Renal pelvis (tissue), 12 donors: ENCODE measurements around the gene PRAME. TPM values are rescaled to one million over a fixed set of nuclear protein-coding genes. Genes with fewer than 3 reads are reported as not detected.
"Not testable (repeated sequence)": the region's sequence is repeated elsewhere in the genome, so short reads cannot be mapped to it uniquely, and the experiment has no call there.

Experiments
- DNase-seq: peaks from one replicate; pipeline ENCODE4 v3.0.0-alpha.2; 2013
- long read RNA-seq, 16 experiments: transcript quantifications; one replicate each; lab custom pipeline, GENCODE V29; 2026
- polyA plus RNA-seq, 3 donors: library from polyadenylated mRNA; unstranded; fragments of 120-200 nt; gene quantifications; one replicate each; pipeline ENCODE4 v1.2.1, GENCODE V29; 2013; ENCODE audit not compliant: insufficient read length in 3 of 3

Gene PRAME, protein sequence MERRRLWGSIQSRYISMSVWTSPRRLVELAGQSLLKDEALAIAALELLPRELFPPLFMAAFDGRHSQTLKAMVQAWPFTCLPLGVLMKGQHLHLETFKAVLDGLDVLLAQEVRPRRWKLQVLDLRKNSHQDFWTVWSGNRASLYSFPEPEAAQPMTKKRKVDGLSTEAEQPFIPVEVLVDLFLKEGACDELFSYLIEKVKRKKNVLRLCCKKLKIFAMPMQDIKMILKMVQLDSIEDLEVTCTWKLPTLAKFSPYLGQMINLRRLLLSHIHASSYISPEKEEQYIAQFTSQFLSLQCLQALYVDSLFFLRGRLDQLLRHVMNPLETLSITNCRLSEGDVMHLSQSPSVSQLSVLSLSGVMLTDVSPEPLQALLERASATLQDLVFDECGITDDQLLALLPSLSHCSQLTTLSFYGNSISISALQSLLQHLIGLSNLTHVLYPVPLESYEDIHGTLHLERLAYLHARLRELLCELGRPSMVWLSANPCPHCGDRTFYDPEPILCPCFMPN
- polyA plus RNA-seq = 1 to 10 TPM in 1 of 3 donors, under 1 TPM in 2; 0.90 to 1.6 (median 0.94) TPM
- long read RNA-seq, donor 1, partial matches to known transcripts = 0 of 1 reads
- long read RNA-seq, donor 1, other reads (novel, unspliced or antisense) = 0 of 1 reads
- long read RNA-seq, donor 2 = 0 reads
- long read RNA-seq, donor 3 = 0 reads
- long read RNA-seq, donor 4 = 0 reads
- long read RNA-seq, donor 5 = 0 reads
- long read RNA-seq, donor 6 = 0 reads
- long read RNA-seq, donor 7 = 0 reads
- long read RNA-seq, donor 8 = 0 reads
- long read RNA-seq, donor 9, partial matches to known transcripts = 0 of 1 reads
- long read RNA-seq, donor 9, other reads (novel, unspliced or antisense) = 0 of 1 reads
- long read RNA-seq, donor 10, partial matches to known transcripts = 0 of 1 reads
- long read RNA-seq, donor 10, other reads (novel, unspliced or antisense) = 0 of 1 reads
- long read RNA-seq, donor 11, partial matches to known transcripts = 0 of 1 reads
- long read RNA-seq, donor 11, other reads (novel, unspliced or antisense) = 0 of 1 reads
- long read RNA-seq, donor 12, partial matches to known transcripts = 0 of 1 reads
- long read RNA-seq, donor 12, other reads (novel, unspliced or antisense) = 0 of 1 reads
- long read RNA-seq, donor 13 = 0 reads
- long read RNA-seq, donor 14 = 0 reads
- long read RNA-seq, donor 15 = 0 reads
- long read RNA-seq, donor 16, partial matches to known transcripts = 0 of 1 reads
- long read RNA-seq, donor 16, other reads (novel, unspliced or antisense) = 0 of 1 reads

DNA sequence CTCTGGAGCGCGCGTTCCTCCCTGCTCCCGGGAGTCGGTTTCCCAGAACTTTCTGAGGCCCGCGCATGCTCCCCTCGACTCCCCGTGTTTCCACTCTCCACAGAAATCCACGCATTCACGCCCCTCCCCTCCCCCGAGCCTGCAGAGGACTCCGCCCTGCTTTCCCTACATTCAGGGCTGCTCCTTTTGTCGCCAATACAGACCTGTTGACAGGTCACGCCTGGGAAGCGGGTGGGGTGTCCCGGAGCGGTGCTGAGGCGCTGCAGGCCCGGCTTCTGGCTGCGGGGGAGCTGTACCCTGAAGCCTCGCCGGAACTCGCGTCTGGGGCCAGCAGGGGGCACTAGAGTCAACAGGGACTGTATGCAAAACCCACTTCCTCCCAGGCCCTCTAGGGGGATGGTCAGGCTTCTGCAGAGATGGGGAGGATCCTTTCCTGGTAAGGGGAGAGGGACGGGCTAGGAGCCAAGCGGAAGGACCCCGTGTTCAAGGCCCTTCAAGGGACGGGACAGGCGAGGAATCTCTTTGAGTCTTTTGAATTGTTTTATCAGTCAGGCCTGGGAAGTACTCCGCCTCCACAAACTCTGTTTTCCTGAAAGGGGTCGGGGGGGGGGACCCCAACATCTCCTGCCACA, at the start of gene PRAME:
Gene PRAME, minus strand, starts transcription at position 294 of the 632 bp plus-strand sequence. CDS start 2,433 bp downstream, outside the sequence.
- peak; percentile 48 for DNase-seq

DNA sequence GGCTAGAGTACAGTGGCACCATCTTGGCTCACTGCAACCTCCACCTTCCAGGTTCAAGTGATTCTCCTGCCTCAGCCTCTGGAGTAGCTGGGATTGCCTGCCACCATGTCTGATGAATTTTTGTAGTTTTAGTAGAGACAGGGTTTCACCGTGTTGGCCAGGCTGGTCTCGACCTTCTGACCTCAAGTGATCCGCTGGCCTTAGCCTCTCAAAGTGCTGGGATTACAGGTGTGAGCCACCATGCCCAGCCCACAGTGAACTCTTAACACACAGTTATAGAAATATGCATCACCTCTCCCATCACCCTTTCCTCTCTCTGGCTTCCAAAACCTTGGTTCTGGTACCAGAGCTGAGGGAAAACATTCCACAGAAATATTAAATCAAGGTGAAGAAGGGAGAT, 49.0 kb upstream of the PRAME start:
- not testable (repeated sequence) for DNase-seq

DNA sequence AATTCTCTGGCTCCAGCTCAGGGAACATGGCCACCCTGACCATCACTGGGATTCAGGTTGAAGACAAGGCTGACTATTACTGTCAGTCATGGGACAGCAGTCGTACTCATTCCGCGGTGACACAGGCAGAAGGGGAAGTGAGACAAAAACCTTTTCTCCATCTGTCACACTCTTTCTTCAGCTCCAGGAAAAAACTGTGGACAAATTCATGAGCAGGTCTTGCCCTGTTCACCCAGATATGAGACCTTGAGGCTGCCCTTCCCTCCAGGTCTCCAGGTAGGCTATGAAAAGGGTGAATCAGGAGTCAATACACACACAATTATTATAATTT, 46.0 kb upstream of the PRAME start:
- no peak for DNase-seq

DNA sequence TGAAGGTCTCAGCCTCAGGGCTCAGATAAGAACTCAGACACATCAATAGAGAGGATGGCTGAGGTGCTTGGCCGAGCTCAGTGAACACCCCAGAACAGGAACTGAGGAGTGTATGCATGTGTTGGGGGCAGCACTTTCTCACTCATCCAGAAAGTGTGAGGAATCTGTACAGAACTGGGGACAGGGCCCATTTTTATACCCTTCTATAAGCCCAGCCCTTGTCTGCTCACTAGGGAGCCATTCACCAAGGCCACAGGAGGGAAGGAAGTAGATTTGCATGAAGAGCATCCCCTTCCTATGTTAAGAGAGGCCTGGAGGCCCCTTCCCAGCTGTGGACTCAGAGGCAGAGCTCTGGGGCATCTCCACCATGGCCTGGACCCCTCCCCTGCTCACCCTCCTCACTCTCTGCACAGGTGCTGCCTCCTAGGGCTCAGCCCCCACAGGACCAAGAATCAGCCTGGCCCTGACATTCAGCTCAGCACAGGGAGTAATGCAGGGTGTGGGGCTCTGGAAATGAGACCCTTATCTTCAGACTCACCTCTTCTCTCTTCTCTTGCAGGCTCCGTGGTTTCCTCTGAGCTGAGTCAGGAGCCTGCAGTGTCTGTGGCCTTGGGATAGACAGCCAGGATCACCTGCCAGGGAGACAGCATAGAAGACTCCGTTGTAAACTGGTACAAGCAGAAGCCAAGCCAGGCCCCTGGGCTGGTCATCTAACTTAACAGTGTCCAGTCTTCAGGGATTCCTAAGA, 45.4 kb upstream of the PRAME start:
- DNase-seq = no peak

DNA sequence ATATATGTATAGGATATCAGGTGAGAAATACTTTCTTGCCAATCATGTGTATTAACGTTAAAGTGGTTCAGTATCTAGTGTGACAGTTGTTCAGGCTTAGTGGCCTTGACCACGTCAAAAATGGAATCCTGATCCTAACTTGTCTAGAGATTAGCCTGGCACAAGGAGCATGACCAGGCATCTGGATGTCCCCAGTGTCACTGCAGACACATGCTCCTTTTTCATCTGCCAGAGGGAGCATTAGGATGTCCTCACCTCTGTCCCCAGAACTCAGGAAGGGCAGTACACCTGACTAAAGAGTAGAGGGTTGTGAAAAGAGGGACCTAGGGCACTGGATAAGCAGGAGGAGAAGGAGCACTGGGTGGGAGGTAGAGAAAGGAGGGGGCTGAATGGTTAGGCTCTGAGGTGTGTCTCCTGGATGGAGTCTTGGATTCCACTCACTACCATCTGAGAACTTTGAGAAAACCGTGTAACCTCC, 44.4 kb upstream of the PRAME start:
- DNase-seq = no peak

DNA sequence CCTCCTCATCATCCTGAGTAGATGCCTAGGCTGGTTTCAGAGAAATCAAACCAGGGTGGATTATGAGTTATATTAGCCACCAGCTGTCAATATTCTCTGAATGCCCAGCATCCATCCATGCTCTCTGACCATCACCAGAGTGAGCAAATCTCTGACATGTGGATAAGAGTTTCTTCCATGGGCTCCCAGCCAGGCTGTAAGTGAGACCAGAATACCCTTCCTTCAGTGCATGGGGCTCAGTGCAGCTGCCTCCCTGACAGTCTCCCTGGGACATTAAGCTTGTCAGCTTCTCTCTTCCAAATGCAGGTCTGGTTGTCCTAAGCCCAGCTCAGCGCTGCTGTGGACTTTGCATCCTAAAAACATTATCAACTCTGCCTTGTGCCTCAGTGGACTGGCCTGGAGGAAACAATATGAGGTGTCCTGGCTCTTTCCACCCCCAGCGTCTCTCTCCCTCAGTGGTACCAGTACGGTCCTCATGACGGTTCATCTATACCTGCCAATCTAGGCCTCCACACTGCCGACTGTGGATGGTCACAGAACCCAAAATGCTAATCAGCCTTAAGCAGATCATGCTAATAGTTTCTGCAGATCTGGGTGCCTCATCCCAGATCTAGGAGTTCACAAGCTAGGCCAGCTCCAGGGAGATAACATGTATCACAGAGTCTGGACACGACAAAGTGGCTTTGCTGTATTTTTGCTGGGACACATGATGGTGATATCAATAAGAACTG, 41.6 kb upstream of the PRAME start:
- no peak for DNase-seq

DNA sequence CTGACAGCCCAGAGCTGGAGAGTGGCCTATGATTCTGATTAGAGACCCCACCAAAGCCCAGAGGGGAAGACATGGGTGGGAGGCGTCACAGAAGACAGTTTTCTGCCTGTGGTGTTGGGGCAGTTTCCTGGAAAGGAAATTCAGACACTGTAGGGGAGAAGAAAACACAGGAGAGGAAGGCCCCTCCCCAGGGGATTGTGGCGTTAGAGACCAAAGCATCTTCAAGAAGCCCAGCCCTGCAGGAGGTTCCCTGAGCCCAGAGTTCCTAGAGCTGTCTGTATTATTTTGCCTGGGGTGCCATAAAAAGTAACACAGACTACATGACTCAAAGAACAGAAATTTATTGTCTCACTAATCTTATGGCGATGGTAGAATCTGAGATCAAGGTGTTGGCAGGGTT, 40.2 kb upstream of the PRAME start:
- no peak for DNase-seq

DNA sequence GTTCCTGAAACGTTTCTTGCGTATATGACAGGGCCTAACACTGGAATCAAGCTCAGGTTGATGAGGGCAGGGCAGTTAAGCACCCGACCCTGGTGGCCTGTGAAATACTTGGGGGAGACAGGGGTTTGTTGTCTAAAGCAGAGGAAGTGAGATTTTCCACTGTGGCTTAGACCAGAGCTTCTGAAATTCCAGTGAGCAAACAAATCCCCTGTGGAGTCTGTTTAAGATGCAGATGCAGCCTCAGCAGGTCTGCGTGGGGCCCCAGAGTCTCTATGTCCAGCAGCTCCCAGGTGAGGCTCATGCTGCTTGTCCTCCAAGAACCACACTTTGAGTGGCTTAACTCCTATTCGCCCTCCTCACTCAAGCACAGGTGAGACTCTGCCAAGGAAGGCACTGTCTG, 39.1 kb upstream of the PRAME start:
- DNase-seq = no peak

DNA sequence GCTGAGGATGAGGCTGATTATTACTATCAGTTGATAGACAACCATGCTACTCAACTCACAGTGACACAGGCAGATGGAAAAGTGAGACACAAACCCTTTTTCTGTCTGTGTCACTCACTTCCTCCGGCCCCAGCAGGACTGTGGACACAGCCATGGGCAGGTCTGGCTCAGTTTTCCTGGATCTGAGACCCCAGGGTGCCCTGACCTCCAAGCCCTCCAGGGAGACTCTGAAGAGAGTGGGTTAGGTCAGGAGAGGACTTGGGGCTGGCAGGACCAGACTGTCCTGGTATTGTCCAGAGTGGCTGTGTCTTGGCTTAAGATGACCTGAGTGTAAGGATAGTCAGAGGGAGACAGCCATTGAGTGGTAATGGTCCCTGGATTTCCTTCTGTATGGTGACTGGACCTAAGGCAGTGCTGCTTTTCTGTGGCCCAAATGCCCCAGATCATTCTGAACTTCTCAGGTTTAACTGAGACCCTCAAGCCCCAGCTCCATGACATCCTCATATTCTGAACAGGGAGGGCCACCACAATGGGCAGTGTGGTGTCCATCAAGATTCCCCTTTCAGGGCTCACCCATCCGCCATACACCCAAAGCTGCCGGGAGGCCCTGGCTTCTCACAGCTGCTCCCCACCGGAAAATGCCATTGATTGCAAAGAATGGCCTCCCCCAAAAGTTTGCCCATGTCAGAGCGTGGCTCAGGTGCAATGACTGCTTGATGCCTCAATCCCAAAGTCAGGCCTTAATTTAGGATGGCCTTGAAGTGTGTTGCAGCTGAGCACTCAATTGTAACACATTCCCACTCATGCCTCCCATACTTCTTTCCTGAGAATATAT, 36.2 kb upstream of the PRAME start:
- no peak for DNase-seq

DNA sequence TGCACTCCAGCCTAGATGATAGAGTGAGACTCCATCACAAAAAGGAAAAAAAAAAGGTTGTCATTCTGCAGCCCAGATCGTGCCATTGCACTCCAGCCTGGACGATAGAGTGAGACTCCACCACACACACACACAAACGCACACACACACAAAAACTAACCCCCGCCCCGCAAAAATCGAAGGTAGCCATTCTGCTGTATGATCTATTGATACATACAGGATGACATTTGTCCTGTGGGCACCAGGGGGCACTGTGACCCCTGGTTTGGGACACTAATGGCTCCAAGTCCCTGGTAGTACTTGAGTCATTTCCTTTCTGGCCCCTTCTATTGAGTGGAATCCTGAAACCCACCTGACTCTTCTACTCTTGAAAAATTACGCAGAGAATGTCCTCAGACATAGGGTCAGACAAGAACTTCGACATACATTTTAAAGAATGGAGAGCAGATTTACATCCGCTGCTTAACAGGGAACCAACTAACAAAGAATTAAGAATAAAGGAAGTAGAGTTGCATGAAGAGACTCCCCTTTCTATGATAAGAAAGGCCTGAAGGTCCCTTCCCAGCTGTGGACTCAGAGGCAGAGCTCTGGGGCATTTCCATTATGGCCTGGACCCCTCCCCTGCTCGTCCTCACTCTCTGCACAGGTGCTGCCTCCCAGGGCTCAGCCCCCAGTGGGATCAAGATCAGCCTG, 35.0 kb upstream of the PRAME start:
- DNase-seq = peak; percentile 48

DNA sequence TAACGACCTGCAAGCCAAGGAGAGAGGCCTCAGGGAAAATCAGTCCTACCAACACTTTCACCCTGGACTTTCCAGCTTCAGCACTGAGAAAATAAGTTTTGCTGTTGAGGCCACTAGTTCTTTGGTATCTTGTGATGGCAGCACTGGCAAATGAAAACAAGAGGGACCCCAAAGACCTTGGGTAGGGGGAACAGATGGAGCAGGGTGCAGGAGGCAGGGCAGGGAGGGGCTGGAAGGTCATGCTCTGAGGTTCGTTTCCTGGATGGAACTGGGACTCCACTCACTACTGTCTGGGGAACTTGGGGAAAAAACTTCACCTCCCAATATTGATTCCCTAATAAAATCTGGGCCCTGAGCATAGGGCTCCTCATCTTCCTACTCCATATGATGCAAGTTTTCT, 34.2 kb upstream of the PRAME start:
- DNase-seq = no peak

DNA sequence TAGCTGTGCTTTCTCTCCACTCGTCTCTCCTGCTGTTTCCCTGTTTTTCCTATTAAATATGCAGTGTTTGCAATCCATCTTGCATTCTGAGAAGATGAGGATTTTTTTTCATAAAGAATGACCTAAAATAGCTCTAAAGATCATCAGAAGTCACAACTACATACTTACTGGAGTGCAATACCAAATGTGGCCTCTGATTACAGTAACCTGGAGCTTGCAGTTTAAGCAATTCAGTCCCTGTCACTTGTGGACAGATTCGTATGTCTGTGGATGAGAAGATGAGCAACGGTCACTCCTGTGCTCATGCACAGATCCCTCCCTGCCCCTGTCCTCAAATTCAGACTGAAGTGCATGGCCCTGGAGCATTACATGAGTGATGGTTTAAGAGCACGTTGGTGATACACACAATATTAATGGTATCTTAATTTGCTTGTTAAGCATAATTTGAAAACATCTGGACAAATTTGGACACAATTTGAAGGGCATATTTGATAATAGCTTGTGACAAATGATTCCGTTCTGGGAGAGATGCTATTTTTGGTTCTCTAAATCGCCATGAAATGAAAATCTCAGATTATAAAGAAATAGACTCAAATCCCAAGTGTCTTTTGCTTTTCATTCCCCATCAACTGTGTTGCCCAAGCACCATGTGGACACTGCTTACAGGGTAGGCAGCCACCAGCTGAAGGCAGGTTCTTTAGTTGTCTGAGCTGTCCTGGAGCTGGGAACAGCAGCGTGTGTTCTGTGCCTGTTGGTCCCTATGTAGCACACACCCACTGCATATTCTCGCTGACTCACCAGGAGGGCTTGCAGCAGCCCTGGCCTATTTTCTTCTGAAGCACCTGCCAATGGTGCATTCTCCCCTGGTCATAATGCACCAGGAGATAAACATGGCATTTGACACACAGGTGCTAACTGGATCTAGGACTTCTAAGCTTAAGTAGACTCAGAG, 32.6 kb upstream of the PRAME start:
- DNase-seq = no peak

DNA sequence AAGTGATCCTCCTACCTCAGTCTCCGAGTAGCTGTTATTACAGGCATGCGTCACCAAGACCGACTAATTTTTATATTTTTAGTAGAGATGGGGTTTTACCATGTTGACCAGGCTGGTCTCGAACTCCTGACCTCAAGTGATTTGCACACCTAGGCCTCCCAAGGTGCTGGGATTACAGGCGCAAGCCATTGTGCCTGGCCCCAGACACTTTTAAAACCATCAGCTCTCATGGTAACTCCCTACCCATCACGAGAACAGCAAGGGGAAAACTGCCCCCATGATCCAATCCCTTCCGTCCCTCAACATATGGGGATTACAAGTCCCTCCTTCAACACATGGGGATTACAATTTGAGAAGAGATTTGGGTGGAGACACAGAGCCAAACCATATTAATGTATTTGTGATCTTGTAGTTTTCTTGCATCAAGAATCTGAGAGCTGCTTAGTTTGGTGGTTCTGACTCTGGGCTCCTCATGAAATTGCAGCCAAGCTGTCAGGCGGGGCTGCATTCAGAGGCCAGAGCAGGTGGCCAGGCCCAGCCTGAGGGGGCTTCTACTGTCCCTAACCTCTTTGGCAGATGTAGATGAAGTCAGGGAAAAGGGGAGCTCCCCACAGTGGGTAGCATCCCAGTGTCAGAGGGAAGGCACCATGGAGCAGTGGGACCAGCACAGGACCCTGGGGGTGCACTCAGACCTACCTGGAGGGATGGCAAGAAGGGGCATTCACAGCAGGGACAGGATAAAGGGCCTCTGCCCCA, 31.2 kb upstream of the PRAME start:
- no peak for DNase-seq

DNA sequence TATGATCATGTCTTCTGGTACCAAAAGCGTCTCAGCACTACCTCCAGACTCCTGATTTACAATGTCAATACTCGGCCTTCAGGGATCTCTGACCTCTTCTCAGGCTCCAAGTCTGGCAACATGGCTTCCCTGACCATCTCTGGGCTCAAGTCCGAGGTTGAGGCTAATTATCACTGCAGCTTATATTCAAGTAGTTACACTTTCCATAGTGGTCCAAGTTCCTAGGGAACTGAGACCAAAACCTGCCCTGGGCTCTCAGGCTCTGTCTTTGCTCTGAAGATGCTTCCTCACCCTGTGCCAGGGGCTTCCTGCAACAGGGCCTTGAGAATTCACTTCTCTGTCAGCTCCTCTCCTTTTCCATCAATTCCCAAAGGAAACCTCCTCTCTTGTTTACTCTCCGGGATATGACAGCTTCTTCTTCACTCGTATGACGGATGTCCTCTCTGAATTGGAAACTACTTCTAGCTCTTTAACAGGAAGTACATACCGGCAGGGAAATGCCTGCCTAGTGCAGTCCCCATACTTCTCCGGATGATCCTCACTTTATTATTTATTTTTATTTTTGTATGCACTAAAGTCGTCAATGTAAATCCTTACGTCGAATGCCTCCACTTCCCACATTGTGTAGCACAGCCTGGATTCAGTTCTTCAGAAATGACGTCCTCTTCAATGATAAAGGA, 29.6 kb upstream of the PRAME start:
- no peak for DNase-seq

DNA sequence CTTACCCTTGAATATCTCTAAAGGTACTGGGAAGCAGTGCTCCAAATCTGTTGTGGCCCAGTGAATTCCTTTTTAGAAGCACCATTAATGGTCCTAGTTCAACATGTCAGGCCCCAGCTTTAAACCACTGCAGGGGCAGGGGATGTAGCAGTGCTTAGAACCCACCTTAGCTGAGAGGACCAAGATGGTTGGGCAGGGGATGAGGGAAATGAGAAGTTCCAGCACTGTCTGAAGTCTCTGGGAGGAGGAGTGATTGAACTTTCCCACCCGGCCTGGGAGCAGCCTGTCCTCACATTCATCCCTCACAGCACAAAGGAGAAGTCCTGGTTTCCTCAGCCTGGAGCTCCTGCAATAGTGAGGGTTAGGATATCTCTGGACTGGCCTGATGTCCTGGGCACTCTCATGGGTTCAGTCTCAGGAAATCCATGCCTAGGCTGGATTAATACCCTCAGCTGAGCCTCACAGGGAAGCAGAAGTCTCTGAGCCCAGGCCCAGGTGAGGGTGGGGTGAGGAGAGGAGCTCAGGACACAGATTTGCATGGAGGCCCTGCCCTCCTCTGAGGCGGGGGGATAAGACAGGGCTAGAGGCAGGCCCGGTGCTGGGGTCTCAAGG, 28.6 kb upstream of the PRAME start:
- DNase-seq = no peak

DNA sequence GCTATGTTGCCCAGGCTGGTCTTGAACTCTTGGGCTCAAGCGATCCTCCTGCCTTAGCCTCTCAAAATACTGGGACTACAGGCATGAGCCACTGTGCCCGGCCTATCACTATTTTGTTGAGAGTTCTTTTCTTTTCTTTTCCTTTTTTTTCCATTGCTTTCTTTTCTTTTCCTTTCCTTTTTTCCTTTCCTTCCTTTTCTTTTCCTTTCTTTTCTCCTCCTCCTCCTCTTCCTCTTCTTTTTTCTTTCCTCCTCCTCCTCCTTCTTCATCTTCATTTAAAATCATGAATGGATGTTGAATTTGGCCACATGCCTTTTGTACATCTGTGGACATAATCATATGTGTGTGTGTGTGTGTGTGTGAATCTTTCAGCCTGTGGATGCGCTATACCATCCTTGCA, 25.7 kb upstream of the PRAME start:
- no peak for DNase-seq
